Activated naive CD8-positive, alpha-beta T cell (primary cell): ENCODE data around the gene RAE1.

Experiments
- H3K27ac Mint-ChIP-seq: one replicate; pipeline ENCODE4 v1.8.0; 2021; ENCODE audit warnings: mixed read lengths
- H3K27me3 Mint-ChIP-seq: one replicate; pipeline ENCODE4 v1.8.0; 2021; ENCODE audit warnings: mixed read lengths
- H3K36me3 Mint-ChIP-seq: one replicate; pipeline ENCODE4 v1.8.0; 2021; ENCODE audit warnings: mixed read lengths
- H3K4me1 Mint-ChIP-seq: one replicate; pipeline ENCODE4 v1.8.0; 2021; ENCODE audit warnings: low read depth, mixed read lengths
- H3K4me3 Mint-ChIP-seq: one replicate; pipeline ENCODE4 v1.8.0; 2021; ENCODE audit warnings: mild to moderate bottlenecking, mixed read lengths
- H3K9me3 Mint-ChIP-seq: one replicate; pipeline ENCODE4 v1.8.0; 2021; ENCODE audit warnings: low read depth, mixed read lengths

RAE1 gene

GRCh38 chr20:57374343-57374930 lies 23.4 kb downstream of the RAE1 start:
- H3K9me3 Mint-ChIP-seq: no peaks in the 10 kb centered on the region
- H3K4me1 Mint-ChIP-seq: peaks cover 25% of the 10 kb centered on the region
- H3K36me3 Mint-ChIP-seq: peaks cover 6% of the 10 kb centered on the region
- H3K4me3 Mint-ChIP-seq: peak overlapping the region; percentile 20
- no peaks in the 10 kb centered on the region for H3K27me3 Mint-ChIP-seq
- H3K27ac Mint-ChIP-seq: peak overlapping the region; percentile 8

GRCh38 chr20:57374931-57375651 lies 24.0 kb downstream of the RAE1 start:
- H3K27ac Mint-ChIP-seq: peak overlapping the region; percentile 51
- H3K4me1 Mint-ChIP-seq: peaks cover 25% of the 10 kb centered on the region
- H3K9me3 Mint-ChIP-seq: no peaks in the 10 kb centered on the region
- H3K36me3 Mint-ChIP-seq: peaks cover 2% of the 10 kb centered on the region
- no peaks in the 10 kb centered on the region for H3K27me3 Mint-ChIP-seq
- peak overlapping the region; percentile 17 for H3K4me3 Mint-ChIP-seq

GRCh38 chr20:57375652-57376230 lies 24.7 kb downstream of the RAE1 start:
- Mint-ChIP-seq H3K36me3 (peaks cover 2% of the 10 kb centered on the region), H3K27me3 (no peaks in the 10 kb centered on the region), H3K4me3 (no peak overlapping the region), H3K4me1 (peaks cover 25% of the 10 kb centered on the region), H3K9me3 (no peaks in the 10 kb centered on the region), H3K27ac (peak overlapping the region; percentile 51)

- no peaks in the 10 kb centered on the region for H3K27me3 Mint-ChIP-seq
- no peak overlapping the region for H3K4me3 Mint-ChIP-seq
- peaks cover 32% of the 10 kb centered on the region for H3K4me1 Mint-ChIP-seq
- H3K27ac Mint-ChIP-seq: no peak overlapping the region
- H3K9me3 Mint-ChIP-seq: no peaks in the 10 kb centered on the region
- H3K36me3 Mint-ChIP-seq: peaks cover 2% of the 10 kb centered on the region
Measured at GRCh38 chr20:57377350-57377749, 26.3 kb downstream of the RAE1 start.

GRCh38 chr20:57378107-57378506 lies 27.1 kb downstream of the RAE1 start:
- H3K27me3 Mint-ChIP-seq: no peaks in the 10 kb centered on the region
- H3K9me3 Mint-ChIP-seq: no peaks in the 10 kb centered on the region
- peak overlapping the region; percentile 50 for H3K27ac Mint-ChIP-seq
- H3K36me3 Mint-ChIP-seq: peaks cover 2% of the 10 kb centered on the region
- no peak overlapping the region for H3K4me3 Mint-ChIP-seq
- H3K4me1 Mint-ChIP-seq: peaks cover 37% of the 10 kb centered on the region

GRCh38 chr20:57378646-57379262 lies 27.7 kb downstream of the RAE1 start:
- Mint-ChIP-seq H3K36me3 (peaks cover 2% of the 10 kb centered on the region), H3K27ac (peak overlapping the region; percentile 55), H3K27me3 (no peaks in the 10 kb centered on the region), H3K4me1 (peaks cover 32% of the 10 kb centered on the region), H3K9me3 (no peaks in the 10 kb centered on the region), H3K4me3 (no peak overlapping the region)

- Mint-ChIP-seq H3K9me3 (no peaks in the 10 kb centered on the region), H3K36me3 (peaks cover 2% of the 10 kb centered on the region), H3K4me1 (peaks cover 28% of the 10 kb centered on the region), H3K27ac (peak overlapping the region; percentile 55), H3K27me3 (no peaks in the 10 kb centered on the region), H3K4me3 (no peak overlapping the region)
Measured at GRCh38 chr20:57379263-57379647, 28.2 kb downstream of the RAE1 start.

- Mint-ChIP-seq H3K27me3 (no peaks in the 10 kb centered on the region), H3K9me3 (no peaks in the 10 kb centered on the region), H3K36me3 (peaks cover 2% of the 10 kb centered on the region), H3K4me3 (no peak overlapping the region), H3K27ac (no peak overlapping the region), H3K4me1 (peaks cover 21% of the 10 kb centered on the region)
Measured at GRCh38 chr20:57380081-57380750, 29.2 kb downstream of the RAE1 start.

- Mint-ChIP-seq H3K4me3 (no peak overlapping the region), H3K27me3 (no peaks in the 10 kb centered on the region), H3K4me1 (peaks cover 14% of the 10 kb centered on the region), H3K27ac (peak overlapping the region; percentile 23), H3K9me3 (no peaks in the 10 kb centered on the region), H3K36me3 (peaks cover 2% of the 10 kb centered on the region)
Measured at GRCh38 chr20:57381596-57382503, 30.8 kb downstream of the RAE1 start.

- H3K4me1 Mint-ChIP-seq: peaks cover 14% of the 10 kb centered on the region
- H3K9me3 Mint-ChIP-seq: no peaks in the 10 kb centered on the region
- no peaks in the 10 kb centered on the region for H3K27me3 Mint-ChIP-seq
- no peak overlapping the region for H3K4me3 Mint-ChIP-seq
- no peaks in the 10 kb centered on the region for H3K36me3 Mint-ChIP-seq
- H3K27ac Mint-ChIP-seq: no peak overlapping the region
Measured at GRCh38 chr20:57382516-57382915, 31.5 kb downstream of the RAE1 start.

GRCh38 chr20:57383447-57384347 lies 32.6 kb downstream of the RAE1 start:
- H3K36me3 Mint-ChIP-seq: no peaks in the 10 kb centered on the region
- no peaks in the 10 kb centered on the region for H3K9me3 Mint-ChIP-seq
- H3K27ac Mint-ChIP-seq: peak overlapping the region; percentile 34
- H3K27me3 Mint-ChIP-seq: no peaks in the 10 kb centered on the region
- H3K4me1 Mint-ChIP-seq: peaks cover 16% of the 10 kb centered on the region
- no peak overlapping the region for H3K4me3 Mint-ChIP-seq

GRCh38 chr20:57384486-57384885 lies 33.4 kb downstream of the RAE1 start:
- H3K36me3 Mint-ChIP-seq: no peaks in the 10 kb centered on the region
- H3K27me3 Mint-ChIP-seq: no peaks in the 10 kb centered on the region
- H3K4me1 Mint-ChIP-seq: peaks cover 17% of the 10 kb centered on the region
- no peaks in the 10 kb centered on the region for H3K9me3 Mint-ChIP-seq
- H3K4me3 Mint-ChIP-seq: no peak overlapping the region
- H3K27ac Mint-ChIP-seq: peak overlapping the region; percentile 34

GRCh38 chr20:57384953-57385761 lies 34.1 kb downstream of the RAE1 start:
- peaks cover 21% of the 10 kb centered on the region for H3K4me1 Mint-ChIP-seq
- no peaks in the 10 kb centered on the region for H3K36me3 Mint-ChIP-seq
- no peaks in the 10 kb centered on the region for H3K9me3 Mint-ChIP-seq
- H3K27me3 Mint-ChIP-seq: no peaks in the 10 kb centered on the region
- H3K4me3 Mint-ChIP-seq: no peak overlapping the region
- no peak overlapping the region for H3K27ac Mint-ChIP-seq
